HG02840 (cell line): ENCODE results near the gene ANKRD28.

Experiments
- ATAC-seq: cut with Tn5 transposase; IDR thresholded peaks from one replicate; pipeline ENCODE4 v1.9.1; 2021; ENCODE audit warnings: mild to moderate bottlenecking, moderate library complexity, moderate number of reproducible peaks; ENCODE audit not compliant: unreplicated experiment, low FRiP score

The ANKRD28 gene

DNA sequence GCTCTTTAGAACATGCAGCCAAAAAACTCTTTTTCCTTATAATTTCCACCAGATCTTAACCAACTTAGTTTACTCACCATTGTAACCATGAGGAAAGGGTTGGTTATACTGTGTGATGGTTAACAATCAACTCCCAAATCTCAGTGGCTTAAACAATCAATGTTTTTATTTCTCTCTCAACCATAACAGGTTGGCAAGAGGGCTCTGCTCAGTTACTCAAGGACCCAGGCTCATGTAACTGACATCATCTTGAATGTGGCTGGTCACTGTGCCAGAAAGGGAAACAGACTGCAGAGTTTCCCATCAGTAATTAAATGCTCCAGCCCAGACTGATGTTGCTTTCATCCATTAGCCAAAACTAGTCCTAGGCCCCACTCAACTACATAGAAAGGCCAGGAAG, 69.0 kb downstream of the ANKRD28 start:
- no peak for ATAC-seq

GRCh38 chr3:15726881-15727280, 70.9 kb downstream of the ANKRD28 start:
- ATAC-seq = no peak

DNA sequence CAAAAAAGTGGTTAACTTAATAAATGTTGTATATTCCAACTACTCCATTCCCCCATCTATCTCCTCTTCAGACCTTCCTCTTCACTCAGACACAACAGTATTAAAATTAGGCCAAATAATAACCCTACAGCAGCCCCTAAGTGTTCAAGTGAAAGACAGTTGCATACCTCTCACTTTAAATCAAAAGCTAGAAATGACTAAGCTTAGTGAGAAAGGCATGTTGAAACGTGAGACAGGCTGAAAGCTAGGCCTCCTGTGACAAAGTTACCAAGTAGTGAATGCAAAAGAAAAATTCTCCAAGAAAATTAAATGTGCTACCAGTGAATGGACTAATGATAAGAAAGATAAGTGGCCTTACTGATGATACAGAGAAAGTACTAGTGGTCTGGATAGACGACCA, 71.7 kb downstream of the ANKRD28 start:
- peak; percentile 83 for ATAC-seq

GRCh38 chr3:15724446-15724845, 73.3 kb downstream of the ANKRD28 start:
- no peak for ATAC-seq

- ATAC-seq = no peak
Measured at GRCh38 chr3:15723624-15723884, 74.2 kb downstream of the ANKRD28 start.

- ATAC-seq = no peak
Measured at GRCh38 chr3:15722877-15723623, 74.7 kb downstream of the ANKRD28 start.

DNA sequence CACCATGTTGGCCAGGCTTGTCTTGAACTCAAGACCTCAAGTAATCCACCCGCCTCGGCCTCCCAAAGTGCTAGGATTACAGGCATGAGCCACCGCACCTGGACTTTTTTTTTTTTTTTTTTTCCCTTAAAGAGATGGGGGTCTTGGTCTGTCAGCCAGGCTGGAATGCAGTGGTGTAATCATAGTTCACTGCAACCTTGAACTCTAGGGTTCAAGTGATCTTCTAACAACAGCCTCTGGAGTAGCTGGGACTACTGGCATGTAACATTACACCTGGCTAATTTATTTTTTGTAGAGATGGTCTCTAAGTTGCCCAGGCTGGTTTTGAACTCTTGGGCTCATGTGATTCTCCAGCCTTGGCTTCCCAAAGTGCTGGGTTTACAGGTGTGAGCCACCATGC, 81.6 kb downstream of the ANKRD28 start:
- ATAC-seq = no peak

DNA sequence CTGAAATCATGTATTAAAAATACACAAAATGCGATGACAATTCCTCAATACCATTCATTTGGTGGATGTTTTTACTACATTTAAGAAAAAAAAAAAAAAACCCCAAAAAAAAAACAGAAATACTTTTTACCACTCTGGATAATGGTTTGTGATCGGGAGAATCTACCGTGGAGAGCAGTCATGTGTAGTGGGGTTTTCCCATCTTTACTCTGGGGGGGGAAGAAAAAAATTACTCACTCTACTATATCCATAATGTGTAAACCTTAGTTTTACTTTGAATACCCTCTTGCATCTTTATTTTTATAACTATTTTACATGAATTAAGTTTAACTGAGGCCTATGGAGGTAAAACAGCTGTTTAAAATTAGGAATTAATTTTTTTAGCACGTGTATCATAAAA, 83.3 kb downstream of the ANKRD28 start:
- no peak for ATAC-seq

- no peak for ATAC-seq
Measured at GRCh38 chr3:15713364-15713763, 84.4 kb downstream of the ANKRD28 start.

DNA sequence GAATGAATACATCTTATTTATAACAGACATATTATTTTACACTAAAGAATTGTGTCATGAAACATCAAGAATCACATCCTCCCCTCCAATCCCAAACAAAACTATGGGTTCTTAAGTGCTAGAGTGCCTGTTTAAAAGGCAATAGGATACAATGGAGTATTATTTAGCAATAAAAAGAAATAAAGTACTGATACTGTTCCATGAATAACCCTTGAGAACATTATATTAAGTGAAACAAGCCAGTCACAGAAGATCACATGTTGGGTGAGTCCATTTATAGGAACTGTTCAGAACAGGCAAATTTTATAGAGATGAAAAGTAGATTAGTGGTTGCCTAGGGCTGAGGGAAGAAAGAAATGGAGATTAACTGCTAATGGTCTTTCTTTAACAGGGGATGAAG, 86.5 kb downstream of the ANKRD28 start:
- no peak for ATAC-seq

- no peak for ATAC-seq
Measured at GRCh38 chr3:15708882-15709677, 88.7 kb downstream of the ANKRD28 start.

DNA sequence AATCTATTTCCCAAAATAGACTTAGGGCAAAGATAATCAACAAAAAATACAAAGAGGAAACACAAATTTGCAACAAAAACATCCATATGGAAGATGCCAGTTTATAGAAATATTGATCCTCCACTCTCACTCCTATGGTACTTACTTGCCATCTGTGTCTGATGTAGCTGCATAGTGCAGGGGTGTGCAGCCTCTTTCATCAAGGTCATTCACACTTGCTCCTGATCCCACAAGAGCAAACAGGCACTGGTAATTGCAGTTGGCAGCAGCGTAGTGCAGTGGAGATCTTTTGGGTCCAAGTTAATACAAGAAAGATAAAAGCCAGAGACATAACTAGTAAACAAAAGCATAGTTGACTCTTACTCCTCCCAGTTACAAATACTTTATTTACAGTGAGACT, 90.0 kb downstream of the ANKRD28 start:
- no peak for ATAC-seq

- ATAC-seq = no peak
Measured at GRCh38 chr3:15703346-15703745, 94.4 kb downstream of the ANKRD28 start.

GRCh38 chr3:15694628-15695027, 103.2 kb downstream of the ANKRD28 start:
- ATAC-seq = no peak

- ATAC-seq = no peak
Measured at GRCh38 chr3:15693355-15693754, 104.4 kb downstream of the ANKRD28 start.

DNA sequence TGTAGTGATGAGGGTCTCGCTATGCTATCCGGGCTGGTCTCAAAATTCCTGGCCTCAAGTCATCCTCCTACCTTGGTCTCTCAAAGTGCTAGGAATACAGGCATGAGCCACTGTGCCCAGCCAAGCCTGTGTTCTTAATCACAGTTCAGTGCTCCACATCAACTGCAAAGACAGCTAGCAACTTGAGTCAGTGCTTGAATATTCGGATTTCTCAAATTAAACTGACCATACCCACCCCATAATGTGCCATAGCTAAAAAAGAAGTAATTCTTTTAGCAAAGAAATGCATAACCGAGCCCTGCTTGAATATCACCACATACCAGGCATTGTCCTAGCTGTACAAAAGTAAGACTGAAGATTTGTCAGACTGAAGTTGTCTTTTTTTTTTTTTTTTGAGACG, 107.0 kb downstream of the ANKRD28 start:
- no peak for ATAC-seq

DNA sequence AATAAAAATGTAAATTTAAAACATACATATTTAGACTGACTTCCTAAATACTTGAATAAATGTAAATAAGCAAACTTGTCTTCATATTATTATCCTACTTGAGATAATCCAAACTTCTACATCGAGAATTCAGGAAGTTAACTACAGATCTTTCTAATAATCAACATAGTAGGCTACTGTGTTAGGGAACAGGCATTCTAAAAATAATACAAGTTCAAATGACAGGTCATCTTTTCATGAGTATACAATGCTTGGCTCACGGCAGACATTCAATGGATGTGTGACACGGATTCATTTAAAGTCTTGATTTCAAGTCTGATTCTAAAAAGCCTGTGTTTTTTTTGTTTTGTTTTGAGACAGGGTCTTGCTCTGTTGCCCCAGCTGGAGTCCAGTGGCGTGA, 107.5 kb downstream of the ANKRD28 start:
- no peak for ATAC-seq

DNA sequence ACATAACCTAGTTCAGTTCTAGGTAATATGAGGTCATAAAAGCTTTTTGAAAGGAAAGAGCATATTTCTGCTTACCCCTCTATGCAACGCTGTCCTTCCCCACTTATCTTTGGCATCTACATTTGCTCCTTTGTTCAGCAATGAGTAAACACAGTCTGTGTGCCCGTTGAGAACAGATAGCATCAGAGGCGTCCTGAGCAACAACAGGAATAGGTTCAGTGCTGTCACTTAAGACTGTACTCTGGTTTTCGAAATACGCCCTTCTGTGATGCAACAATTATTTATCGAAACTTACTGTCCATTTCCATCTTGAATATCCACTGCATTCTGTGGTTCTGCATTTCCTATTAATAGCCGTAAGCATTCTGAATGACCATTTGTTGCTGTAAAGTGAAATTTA, 111.9 kb downstream of the ANKRD28 start:
- no peak for ATAC-seq

DNA sequence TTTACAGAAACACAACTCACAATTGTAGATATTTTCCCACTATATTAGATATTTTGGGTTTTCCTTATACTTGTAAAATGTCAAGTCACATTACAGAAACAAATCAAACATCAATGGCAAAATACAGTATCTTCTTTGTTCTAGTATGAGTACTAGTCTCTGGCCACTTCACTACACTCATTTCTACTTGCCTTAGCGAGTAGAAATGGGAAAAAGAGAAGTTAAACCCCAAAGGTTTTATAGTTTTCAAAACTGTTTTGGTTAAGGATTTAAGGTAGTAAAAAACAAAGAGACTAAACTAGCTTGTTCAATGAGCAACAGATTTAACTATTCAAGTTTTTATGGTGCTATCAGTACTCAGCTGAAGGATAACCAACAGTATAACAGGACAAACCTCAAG, 114.5 kb downstream of the ANKRD28 start:
- no peak for ATAC-seq

DNA sequence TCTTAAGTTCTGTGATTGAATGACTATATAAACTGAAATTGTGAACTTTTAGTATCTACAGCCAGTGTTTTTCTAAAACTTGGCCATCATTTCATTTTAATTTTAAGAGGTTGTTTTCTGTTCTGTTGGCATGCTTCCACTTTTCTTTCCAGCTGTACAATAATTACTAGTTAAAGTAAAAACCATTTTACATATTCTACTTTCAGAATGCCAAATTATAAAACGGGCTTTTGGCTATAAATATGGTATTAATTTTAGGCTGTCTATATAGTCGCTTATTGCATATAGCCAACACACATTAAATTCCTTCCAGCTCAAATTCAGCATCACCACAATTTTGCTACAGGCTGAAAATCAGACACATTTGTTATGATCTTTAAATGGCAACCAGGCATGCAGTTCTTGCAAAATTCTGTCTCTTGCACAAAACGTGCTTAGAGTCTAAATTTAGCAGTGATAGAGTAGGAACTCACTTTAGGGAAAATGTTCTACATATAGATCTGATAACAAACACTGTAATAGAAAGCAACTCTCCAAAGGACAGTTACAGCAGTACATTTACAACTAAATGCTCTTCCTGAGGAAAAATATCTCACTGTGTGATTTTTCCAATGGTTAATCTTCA, 115.1 kb downstream of the ANKRD28 start:
- no peak for ATAC-seq

GRCh38 chr3:15681668-15682067, 116.1 kb downstream of the ANKRD28 start:
- ATAC-seq = no peak

DNA sequence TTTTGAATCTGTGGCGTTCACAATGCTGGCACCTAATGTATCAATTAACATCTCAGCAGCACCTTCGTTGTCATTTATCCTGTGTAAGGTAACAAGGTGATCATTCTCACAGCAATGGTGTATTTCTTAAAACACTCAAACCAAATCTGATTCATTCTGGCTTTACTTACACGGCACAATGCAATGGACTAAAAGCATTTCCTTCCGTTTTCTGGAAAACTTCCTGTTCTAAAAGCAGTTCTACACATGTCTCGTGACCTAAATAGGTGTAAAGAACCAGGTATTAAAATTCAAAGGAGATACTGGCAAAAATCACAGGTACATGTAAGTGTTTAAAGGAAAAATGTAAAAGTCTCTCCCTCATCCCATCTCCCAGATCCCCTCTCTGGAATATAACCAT, 118.5 kb downstream of the ANKRD28 start:
- ATAC-seq = no peak
